HUES48 (cell line): Measurements from ENCODE around the gene UGT1A8.

Experiments
- H3K27ac ChIP-seq: one replicate; pipeline ENCODE4 v1.7.0; 2013; ENCODE audit warnings: low read depth, low read length, inconsistent platforms
- H3K27me3 ChIP-seq: 2 replicates; pipeline ENCODE4 v1.6.1; 2013; ENCODE audit warnings: mild to moderate bottlenecking, low read length; ENCODE audit not compliant: control insufficient read depth, insufficient read depth
- H3K36me3 ChIP-seq: 2 replicates; pipeline ENCODE4 v1.6.1; 2013; ENCODE audit warnings: low read length; ENCODE audit not compliant: control insufficient read depth, insufficient read depth
- H3K4me1 ChIP-seq: 2 replicates; pipeline ENCODE4 v1.6.1; 2013; ENCODE audit warnings: mild to moderate bottlenecking, low read length; ENCODE audit not compliant: control insufficient read depth, insufficient read depth
- H3K4me3 ChIP-seq: 2 replicates; pipeline ENCODE4 v1.5.1; 2013; ENCODE audit warnings: mild to moderate bottlenecking, low read depth, low read length
- H3K9ac ChIP-seq: 2 replicates; pipeline ENCODE4 v1.6.1; 2013; ENCODE audit warnings: mild to moderate bottlenecking, low read depth, low read length, moderate library complexity
- H3K9me3 ChIP-seq: 2 replicates; pipeline ENCODE4 v1.6.1; 2013; ENCODE audit warnings: low read length; ENCODE audit not compliant: control insufficient read depth, insufficient read depth

The UGT1A8 gene

DNA sequence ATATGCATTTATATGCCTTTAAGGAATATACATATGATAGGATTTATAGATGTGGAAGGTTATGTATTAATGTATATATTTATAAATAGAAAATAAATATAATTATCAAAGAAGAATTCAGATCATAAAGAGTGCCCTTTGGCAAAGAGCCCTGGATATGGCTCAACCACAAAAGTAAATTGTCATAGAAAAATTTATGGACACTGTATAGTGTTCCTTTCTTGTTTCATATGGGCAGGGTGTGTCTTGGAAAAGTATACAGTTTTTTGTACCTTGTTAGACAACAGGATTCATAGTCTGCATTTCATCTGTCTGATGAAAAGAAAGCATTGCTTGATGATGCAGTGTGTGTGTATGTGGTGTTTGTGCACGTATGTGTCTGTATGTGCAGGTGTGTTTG, 67.2 kb downstream of the UGT1A8 start:
- Histone ChIP-seq H3K4me1 (0 out of 2 replicates have a peak, but pooled peaks cover 3% of the 10 kb centered on the region), H3K9ac (no peak overlapping the region), H3K36me3 (no peaks in the 10 kb centered on the region), H3K9me3 (no peaks in the 10 kb centered on the region), H3K27ac (no peak overlapping the region), H3K4me3 (no peak overlapping the region), H3K27me3 (no peaks in the 10 kb centered on the region)

DNA sequence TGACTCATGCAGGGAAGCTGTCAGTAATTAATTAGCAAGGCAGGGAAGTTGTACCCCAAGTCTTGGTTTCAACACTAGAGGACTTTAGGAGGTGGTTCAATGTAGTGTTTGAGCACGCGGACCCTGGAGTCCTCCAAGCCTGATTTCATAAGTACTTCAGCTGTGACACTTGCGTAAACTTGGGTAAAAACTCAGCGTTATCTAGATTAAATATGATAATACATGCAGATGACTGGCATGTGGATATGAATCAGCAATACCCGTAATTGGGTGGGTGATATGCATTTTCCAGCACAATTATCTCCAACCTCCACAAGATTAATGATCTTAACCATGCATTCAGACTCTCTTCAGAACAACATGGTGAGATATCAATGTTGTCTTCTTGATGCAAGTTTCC, 69.5 kb downstream of the UGT1A8 start:
- no peak overlapping the region for H3K27ac ChIP-seq
- H3K36me3 ChIP-seq, result no peaks in the 10 kb centered on the region
- no peak overlapping the region for H3K9ac ChIP-seq
- no peaks in the 10 kb centered on the region for H3K9me3 ChIP-seq
- peaks cover 3% of the 10 kb centered on the region; the same call in 1 of the 2 replicates for H3K4me1 ChIP-seq
- no peak overlapping the region for H3K4me3 ChIP-seq
- H3K27me3 ChIP-seq, result no peaks in the 10 kb centered on the region

GRCh38 chr2:233688341-233688740, 70.9 kb downstream of the UGT1A8 start:
- Histone ChIP-seq H3K4me1 (peaks cover 3% of the 10 kb centered on the region; the same call in 1 of the 2 replicates), H3K9ac (no peak overlapping the region)

GRCh38 chr2:233689031-233689430, 71.6 kb downstream of the UGT1A8 start:
- Histone ChIP-seq H3K9me3 (no peaks in the 10 kb centered on the region), H3K4me3 (no peak overlapping the region), H3K27ac (no peak overlapping the region), H3K9ac (no peak overlapping the region), H3K4me1 (peaks cover 3% of the 10 kb centered on the region; the same call in 1 of the 2 replicates), H3K36me3 (no peaks in the 10 kb centered on the region), H3K27me3 (no peaks in the 10 kb centered on the region)

More at GRCh38 chr2:233688341-233688740, 70.9 kb downstream of the UGT1A8 start:
- no peaks in the 10 kb centered on the region for H3K9me3 ChIP-seq
- no peak overlapping the region for H3K27ac ChIP-seq
- H3K4me3 ChIP-seq, result no peak overlapping the region
- H3K36me3 ChIP-seq, result no peaks in the 10 kb centered on the region
- no peaks in the 10 kb centered on the region for H3K27me3 ChIP-seq

- Histone ChIP-seq H3K4me3 (no peak overlapping the region), H3K4me1 (peaks cover 3% of the 10 kb centered on the region; the same call in 1 of the 2 replicates), H3K9me3 (no peaks in the 10 kb centered on the region)
Observed at GRCh38 chr2:233689501-233689900, 72.1 kb downstream of the UGT1A8 start.

DNA sequence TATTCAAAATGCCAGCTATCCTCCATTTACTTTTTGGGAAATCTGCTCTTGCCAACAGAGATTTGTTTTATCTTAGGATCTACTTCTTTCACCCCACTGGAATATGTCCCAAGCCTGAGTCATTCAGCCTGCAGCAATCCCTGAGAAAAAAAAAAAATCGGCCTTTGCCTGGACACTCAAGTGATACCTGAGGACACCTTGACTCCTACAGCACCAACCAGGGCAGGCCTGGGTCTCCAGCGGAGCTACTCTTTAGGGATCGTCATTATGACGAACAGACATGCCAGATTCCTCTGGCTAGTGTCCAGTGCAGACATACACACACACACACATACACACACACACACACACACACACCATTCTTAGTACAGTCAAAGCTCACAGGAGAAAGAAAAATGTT, 73.0 kb downstream of the UGT1A8 start:
- no peaks in the 10 kb centered on the region for H3K36me3 ChIP-seq
- H3K27me3 ChIP-seq, result no peaks in the 10 kb centered on the region
- H3K9ac ChIP-seq, result no peak overlapping the region
- H3K9me3 ChIP-seq, result no peaks in the 10 kb centered on the region
- H3K27ac ChIP-seq, result no peak overlapping the region
- H3K4me3 ChIP-seq, result no peak overlapping the region
- H3K4me1 ChIP-seq, result peaks cover 3% of the 10 kb centered on the region; the same call in 1 of the 2 replicates

More at GRCh38 chr2:233689501-233689900, 72.1 kb downstream of the UGT1A8 start:
- Histone ChIP-seq H3K27me3 (no peaks in the 10 kb centered on the region), H3K9ac (no peak overlapping the region), H3K36me3 (no peaks in the 10 kb centered on the region), H3K27ac (no peak overlapping the region)

- H3K27ac ChIP-seq, result no peak overlapping the region
- peaks cover 3% of the 10 kb centered on the region; the same call in 1 of the 2 replicates for H3K4me1 ChIP-seq
- no peaks in the 10 kb centered on the region for H3K9me3 ChIP-seq
- H3K4me3 ChIP-seq, result no peak overlapping the region
- H3K27me3 ChIP-seq, result no peaks in the 10 kb centered on the region
- no peaks in the 10 kb centered on the region for H3K36me3 ChIP-seq
- H3K9ac ChIP-seq, result no peak overlapping the region
Observed at GRCh38 chr2:233691443-233692433, 74.3 kb downstream of the UGT1A8 start.

- no peaks in the 10 kb centered on the region for H3K27me3 ChIP-seq
- no peak within 1 kb of the TSS for H3K27ac ChIP-seq
- H3K4me3 ChIP-seq, result no peak within 1 kb of the TSS
- H3K4me1 ChIP-seq, result peaks cover 3% of the 10 kb centered on the region; the same call in 1 of the 2 replicates
- H3K9ac ChIP-seq, result no peak within 1 kb of the TSS
- no peaks in the 10 kb centered on the region for H3K9me3 ChIP-seq
- no peaks in the 10 kb centered on the region for H3K36me3 ChIP-seq
Observed at GRCh38 chr2:233692648-233693047, 75.2 kb downstream of the UGT1A8 start, which contains the start of gene UGT1A6. Gene UGT1A6 (plus strand): TSS chr2:233692890. CDS start chr2:233693005, 115 bp downstream.

GRCh38 chr2:233693963-233694362, 76.5 kb downstream of the UGT1A8 start:
- Histone ChIP-seq H3K27me3 (no peaks in the 10 kb centered on the region), H3K9ac (no peak overlapping the region), H3K36me3 (no peaks in the 10 kb centered on the region), H3K4me3 (no peak overlapping the region), H3K4me1 (peaks cover 1% of the 10 kb centered on the region; the same call in 1 of the 2 replicates), H3K9me3 (no peaks in the 10 kb centered on the region), H3K27ac (no peak overlapping the region)

DNA sequence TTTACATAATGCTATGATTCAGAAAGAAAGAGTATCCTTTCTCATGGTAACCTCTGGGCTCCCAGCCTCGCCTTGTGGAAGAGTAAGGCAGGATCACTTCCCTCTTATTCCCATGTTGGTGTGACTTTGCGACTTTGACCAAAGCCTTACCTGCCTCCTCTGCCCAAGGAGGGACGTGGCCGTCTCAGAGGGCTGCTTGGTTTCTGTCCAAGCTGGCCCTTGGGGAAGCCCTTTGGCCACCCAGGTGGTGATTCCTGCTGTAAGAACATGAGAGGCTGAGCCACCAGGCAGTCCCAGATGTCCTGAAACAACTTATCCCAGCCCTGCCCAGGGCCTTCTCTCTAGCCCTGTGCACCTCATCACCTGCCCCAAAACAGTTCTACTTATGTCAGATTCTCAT, 81.3 kb downstream of the UGT1A8 start:
- Histone ChIP-seq H3K9ac (no peak overlapping the region), H3K9me3 (no peaks in the 10 kb centered on the region), H3K36me3 (no peaks in the 10 kb centered on the region), H3K4me1 (peaks cover 8% of the 10 kb centered on the region), H3K27ac (no peak overlapping the region), H3K4me3 (no peak overlapping the region), H3K27me3 (no peaks in the 10 kb centered on the region)
